ENCODE measurements around the gene CLEC18C. TPM values are rescaled to one million over a fixed set of nuclear protein-coding genes. Genes with fewer than 3 reads are reported as not detected.
"Not testable (repeated sequence)": the region's sequence is repeated elsewhere in the genome, so short reads cannot be mapped to it uniquely, and the experiment has no call there.

CLEC18C gene
- 3.3 and 3.6 TPM in 2 replicates for total RNA-seq (2014; rRNA removed; shearing (Covaris generic))

GRCh38 chr16:70173212-70173837 lies at the start of gene CLEC18C:
Gene CLEC18C (plus strand): TSS chr16:70173787. CDS start chr16:70174279, 492 bp downstream.
- not testable (repeated sequence) for DNase-seq (ENCODE audit: low spot score)

GRCh38 chr16:70123822-70124221 lies 49.8 kb upstream of the CLEC18C start:
- not testable (repeated sequence) for DNase-seq (ENCODE audit: low spot score)

- not testable (repeated sequence) for DNase-seq (ENCODE audit: low spot score)
These were observed 47.4 kb upstream of the CLEC18C start for GRCh38 chr16:70126226-70126625.

- not testable (repeated sequence) for DNase-seq (ENCODE audit: low spot score)
These were observed 45.9 kb upstream of the CLEC18C start for GRCh38 chr16:70127706-70128105.

- DNase-seq (ENCODE audit: low spot score): not testable (repeated sequence)
These were observed 44.7 kb upstream of the CLEC18C start for GRCh38 chr16:70128844-70129243.

GRCh38 chr16:70135796-70136195 lies 37.8 kb upstream of the CLEC18C start:
- DNase-seq (ENCODE audit: low spot score): not testable (repeated sequence)

GRCh38 chr16:70136595-70136994 lies 37.0 kb upstream of the CLEC18C start:
- not testable (repeated sequence) for DNase-seq (ENCODE audit: low spot score)

GRCh38 chr16:70142739-70143138 lies 30.8 kb upstream of the CLEC18C start:
- not testable (repeated sequence) for DNase-seq (ENCODE audit: low spot score)

- DNase-seq (ENCODE audit: low spot score): not testable (repeated sequence)
These were observed 30.2 kb upstream of the CLEC18C start for GRCh38 chr16:70143231-70143895.

- not testable (repeated sequence) for DNase-seq (ENCODE audit: low spot score)
These were observed 25.7 kb upstream of the CLEC18C start for GRCh38 chr16:70147853-70148252.

- DNase-seq (ENCODE audit: low spot score): not testable (repeated sequence)
These were observed 25.1 kb upstream of the CLEC18C start for GRCh38 chr16:70148453-70148852.

GRCh38 chr16:70149296-70149695 lies 24.3 kb upstream of the CLEC18C start:
- not testable (repeated sequence) for DNase-seq (ENCODE audit: low spot score)

GRCh38 chr16:70151391-70151790 lies 22.2 kb upstream of the CLEC18C start:
- no peak for DNase-seq (ENCODE audit: low spot score)

GRCh38 chr16:70151941-70152509 lies 21.6 kb upstream of the CLEC18C start:
- DNase-seq (ENCODE audit: low spot score): peak; percentile 52

GRCh38 chr16:70152578-70153302 lies 20.8 kb upstream of the CLEC18C start:
- no peak for DNase-seq (ENCODE audit: low spot score)

- DNase-seq (ENCODE audit: low spot score): not testable (repeated sequence)
These were observed 18.9 kb upstream of the CLEC18C start for GRCh38 chr16:70154736-70155135.

- DNase-seq (ENCODE audit: low spot score): no peak
These were observed 17.2 kb upstream of the CLEC18C start for GRCh38 chr16:70156207-70156978.

GRCh38 chr16:70157105-70157476 lies 16.5 kb upstream of the CLEC18C start:
- DNase-seq (ENCODE audit: low spot score): no peak

GRCh38 chr16:70157477-70158260 lies 15.9 kb upstream of the CLEC18C start:
- DNase-seq (ENCODE audit: low spot score): no peak

- DNase-seq (ENCODE audit: low spot score): no peak
These were observed 15.2 kb upstream of the CLEC18C start for GRCh38 chr16:70158261-70158939.

Data from A172 (cell line).